IMR-90 (cell line): ENCODE data around the gene RPA3. TPM values are rescaled to one million over a fixed set of nuclear protein-coding genes. Genes with fewer than 3 reads are reported as not detected.

ENCODE experiments used
- ATAC-seq: fragments of 200-7000 bp; cut with Tn5 transposase; 2 replicates; pipeline ENCODE4 v1.9.1; 2020; ENCODE audit warnings: low read depth, mild to moderate bottlenecking, moderate library complexity
- BruUV-seq: library from RNA; stranded (reverse); fragments of 400-500 nt; replicated peaks from 2 replicates; lab custom pipeline; 2021; lab: Mats Ljungman, UMichigan
- CTCF ChIA-PET: fragments of 300-600 bp; formaldehyde crosslinking; extraction: SDS; loops from one replicate; lab custom pipeline; 2021; ENCODE audit warnings: antibody characterized with exemption; lab: Yijun Ruan, JAX
- POLR2A ChIA-PET: fragments of 300-600 bp; sonication (Branson Sonifier 250); formaldehyde crosslinking; loops from one replicate; lab custom pipeline; 2022; ENCODE audit warnings: antibody characterized with exemption; ENCODE audit not compliant: unreplicated experiment; lab: Charles Lee
- DNase-seq: peaks from one replicate; pipeline ENCODE4 v3.0.0; 2013
- H2AFZ ChIP-seq: replicated peaks from 2 replicates; pipeline ENCODE3; 2013; ENCODE audit warnings: low read length, mild to moderate bottlenecking; ENCODE audit not compliant: poor library complexity
- H2AK5ac ChIP-seq: 2 replicates; pipeline ENCODE4 v1.6.1; 2013; ENCODE audit warnings: low read depth, low read length, inconsistent platforms
- H2AK9ac ChIP-seq: replicated peaks from 2 replicates; pipeline ENCODE3; 2013; ENCODE audit warnings: mild to moderate bottlenecking, low read depth, low read length, moderate library complexity; ENCODE audit not compliant: poor library complexity
- H2BK120ac ChIP-seq: 2 replicates; pipeline ENCODE4 v1.6.1; 2013; ENCODE audit warnings: low read depth, low read length, inconsistent platforms
- H2BK15ac ChIP-seq: 3 replicates; pipeline ENCODE4 v1.6.1; 2013; ENCODE audit warnings: low read depth, low read length, inconsistent platforms
- H2BK20ac ChIP-seq: 2 replicates; pipeline ENCODE4 v1.6.1; 2013; ENCODE audit warnings: low read depth, mild to moderate bottlenecking, inconsistent platforms, low read length, moderate library complexity
- H2BK5ac ChIP-seq: 2 replicates; pipeline ENCODE4 v1.6.1; 2013; ENCODE audit warnings: mild to moderate bottlenecking, low read depth, low read length, inconsistent platforms; ENCODE audit not compliant: poor library complexity, severe bottlenecking
- H3K14ac ChIP-seq: replicated peaks from 2 replicates; pipeline ENCODE4 v1.6.1; 2013; ENCODE audit warnings: low read depth, low read length, inconsistent platforms
- H3K18ac ChIP-seq: 2 replicates; pipeline ENCODE4 v1.6.1; 2013; ENCODE audit warnings: low read depth, low read length, control low read depth
- H3K23ac ChIP-seq: 2 replicates; pipeline ENCODE4 v1.6.1; 2013; ENCODE audit warnings: low read depth, low read length, inconsistent platforms
- H3K27ac ChIP-seq: 2 replicates; pipeline ENCODE4 v1.5.1; 2013; ENCODE audit warnings: mild to moderate bottlenecking, control low read depth, low read length; ENCODE audit not compliant: insufficient read depth
- H3K27me3 ChIP-seq: 2 replicates; pipeline ENCODE4 v1.6.1; 2013; ENCODE audit warnings: low read length; ENCODE audit not compliant: control insufficient read depth, insufficient read depth
- H3K36me3 ChIP-seq: 2 replicates; pipeline ENCODE4 v1.6.1; 2013; ENCODE audit warnings: low read length, mixed read lengths; ENCODE audit not compliant: control insufficient read depth, insufficient read depth
- H3K4ac ChIP-seq: 2 replicates; pipeline ENCODE4 v1.6.1; 2013; ENCODE audit warnings: low read depth, low read length, inconsistent platforms
- H3K4me1 ChIP-seq: 2 replicates; pipeline ENCODE4 v1.6.1; 2013; ENCODE audit warnings: low read length, mixed read lengths; ENCODE audit not compliant: control insufficient read depth, insufficient read depth
- H3K4me2 ChIP-seq: 2 replicates; pipeline ENCODE4 v1.6.1; 2013; ENCODE audit warnings: low read depth, mild to moderate bottlenecking, control low read depth, low read length, moderate library complexity
- H3K4me3 ChIP-seq: 2 replicates; pipeline ENCODE4 v1.5.1; 2013; ENCODE audit warnings: low read depth, mild to moderate bottlenecking, control low read depth, low read length, moderate library complexity; ENCODE audit not compliant: insufficient read depth
- H3K56ac ChIP-seq: 2 replicates; pipeline ENCODE4 v1.6.1; 2013; ENCODE audit warnings: low read length, inconsistent platforms; ENCODE audit not compliant: insufficient read depth; ENCODE audit errors: extremely low read depth
- H3K79me1 ChIP-seq, 2 experiments: 2 replicates each; pipeline ENCODE4 v1.6.1; 2013; ENCODE audit warnings: low read length in 2 of 2, inconsistent platforms in 1 of 2, low read depth in 1 of 2
- H3K9ac ChIP-seq: 2 replicates; pipeline ENCODE4 v1.6.1; 2013; ENCODE audit warnings: low read depth, low read length, control low read depth
- H3K9me1 ChIP-seq: 2 replicates; pipeline ENCODE4 v1.6.1; 2013; ENCODE audit warnings: low read length, inconsistent platforms; ENCODE audit not compliant: insufficient read depth
- H3K9me3 ChIP-seq: 2 replicates; pipeline ENCODE4 v1.6.1; 2013; ENCODE audit warnings: low read length; ENCODE audit not compliant: control insufficient read depth, insufficient read depth
- H4K20me1 ChIP-seq: 2 replicates; pipeline ENCODE4 v1.6.1; 2013; ENCODE audit warnings: low read length, inconsistent platforms; ENCODE audit not compliant: insufficient read depth
- H4K5ac ChIP-seq: 2 replicates; pipeline ENCODE4 v1.6.1; 2013; ENCODE audit warnings: mild to moderate bottlenecking, low read depth, low read length, control low read depth
- H4K8ac ChIP-seq, 2 experiments: 2 replicates each; pipeline ENCODE4 v1.6.1; 2013; ENCODE audit warnings: low read depth in 2 of 2, low read length in 2 of 2, control low read depth in 1 of 2, inconsistent platforms in 1 of 2
- H4K91ac ChIP-seq: 2 replicates; pipeline ENCODE4 v1.6.1; 2013; ENCODE audit warnings: low read depth, low read length, inconsistent platforms; ENCODE audit not compliant: insufficient read depth
- BHLHE40 ChIP-seq: fragments of 150-350 bp; IDR thresholded peaks from 2 replicates; pipeline ENCODE4 v1.6.1; 2016; ENCODE audit warnings: mild to moderate bottlenecking, low read depth, low read length
- CEBPB ChIP-seq: IDR thresholded peaks from 2 replicates; pipeline ENCODE4 v1.6.1; 2012; ENCODE audit warnings: low read depth, low read length, improper control_type of control experiment
- CHD1 ChIP-seq: IDR thresholded peaks from 2 replicates; pipeline ENCODE4 v1.6.1; 2012; ENCODE audit warnings: low read depth, low read length, improper control_type of control experiment
- MAFK ChIP-seq: IDR thresholded peaks from 2 replicates; pipeline ENCODE4 v1.6.1; 2012; ENCODE audit warnings: low read depth, low read length, improper control_type of control experiment
- MAZ ChIP-seq: IDR thresholded peaks from 2 replicates; pipeline ENCODE4 v1.6.1; 2012; ENCODE audit warnings: low read depth, mild to moderate bottlenecking, low read length, improper control_type of control experiment, moderate library complexity, borderline replicate concordance
- MXI1 ChIP-seq: IDR thresholded peaks from 2 replicates; pipeline ENCODE4 v1.6.1; 2012; ENCODE audit warnings: low read depth, mild to moderate bottlenecking, low read length, moderate library complexity, borderline replicate concordance
- NFE2L2 ChIP-seq: fragments of 150-350 bp; IDR thresholded peaks from 2 replicates; pipeline ENCODE4 v1.6.1; 2016; ENCODE audit warnings: low read depth, mild to moderate bottlenecking, low read length
- RCOR1 ChIP-seq: IDR thresholded peaks from 2 replicates; pipeline ENCODE4 v1.6.1; 2012; ENCODE audit warnings: mild to moderate bottlenecking, low read length, improper control_type of control experiment; ENCODE audit not compliant: insufficient replicate concordance
- SMC3 ChIP-seq: fragments of 150-350 bp; IDR thresholded peaks from 2 replicates; pipeline ENCODE4 v1.6.1; 2016; ENCODE audit warnings: low read depth, mild to moderate bottlenecking, antibody characterized with exemption, low read length, moderate library complexity
- USF2 ChIP-seq: fragments of 150-350 bp; IDR thresholded peaks from 2 replicates; pipeline ENCODE4 v1.6.1; 2017; ENCODE audit warnings: mild to moderate bottlenecking, antibody characterized with exemption, low read length, low read depth
- WGBS, 2 experiments: methylation state at CpG; one replicate each; pipeline versions ENCODE4 v1.1.5 to v1.1.7; 2013; ENCODE audit warnings: missing lambda C conversion rate in 2 of 2; ENCODE audit not compliant: insufficient read length in 1 of 2; ENCODE audit errors: extremely low coverage in 2 of 2; 5-methylcytosine and 5-hydroxymethylcytosine counted together
- dilution Hi-C: fragments of 300-500 bp; cut with HindIII; formaldehyde crosslinking; loops from one replicate; pipeline ENCODE4 v1.14.3; 2018; ENCODE audit warnings: low sequenced_read_pairs; ENCODE audit not compliant: unreplicated experiment
- in situ Hi-C: fragments of 300-500 bp; cut with MboI; formaldehyde crosslinking; loops from 3 replicates; pipeline ENCODE4 v1.14.3; 2019; ENCODE audit warnings: low sequenced_read_pairs, inconsistent platforms, mixed read lengths
- intact Hi-C: fragments of 100-400 bp; cut with micrococcal nuclease; formaldehyde crosslinking; loops from 2 replicates; pipeline ENCODE4 v1.10.0; 2022
- polyA plus RNA-seq, 3 experiments: library from polyadenylated mRNA; depleted of rRNA; stranded (reverse); fragments of >200 nt; gene quantifications; 2 replicates each; pipeline ENCODE4 v1.2.3, GENCODE V29; 2012; ENCODE audit warnings: low replicate concordance in 1 of 3
- total RNA-seq: library from RNA; depleted of rRNA; stranded (reverse); fragments of >200 nt; gene quantifications from 2 replicates; pipeline ENCODE4 v1.2.3, GENCODE V29; 2012
- TF ChIP-seq, protein P1 (sequence below): fragments of 150-350 bp; IDR thresholded peaks from 2 replicates; pipeline ENCODE4 v1.6.1; 2016; ENCODE audit warnings: low read depth, mild to moderate bottlenecking, low read length, moderate library complexity, borderline replicate concordance

RPA3 gene
- total and polyA plus RNA-seq, 2 of the 4 experiments (the other 2 are of a cell fraction) = 12.7 to 21.1 TPM

DNA sequence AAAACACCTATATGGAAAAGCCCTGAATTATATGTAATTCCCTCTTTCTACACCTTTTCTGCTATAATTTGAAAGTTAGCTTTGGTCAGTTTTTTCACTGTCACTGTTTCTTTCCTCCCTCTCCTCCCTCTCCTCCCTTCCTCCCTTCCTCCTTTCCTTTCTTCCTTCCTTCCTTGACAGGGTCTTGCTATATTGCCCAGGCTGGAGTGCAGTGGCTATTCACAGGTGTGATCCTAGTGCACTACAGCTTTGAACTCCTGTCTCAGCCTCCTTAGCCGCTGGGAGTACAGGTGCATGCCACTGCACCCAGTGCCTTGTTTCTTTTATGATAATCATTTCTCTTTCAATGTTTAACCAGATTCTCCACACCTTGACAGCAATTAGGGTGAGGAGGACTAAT, 100.0 kb downstream of the RPA3 start:
- no peaks in the 10 kb centered on the region for H3K9me1 ChIP-seq
- TF ChIP-seq, protein P1, sequence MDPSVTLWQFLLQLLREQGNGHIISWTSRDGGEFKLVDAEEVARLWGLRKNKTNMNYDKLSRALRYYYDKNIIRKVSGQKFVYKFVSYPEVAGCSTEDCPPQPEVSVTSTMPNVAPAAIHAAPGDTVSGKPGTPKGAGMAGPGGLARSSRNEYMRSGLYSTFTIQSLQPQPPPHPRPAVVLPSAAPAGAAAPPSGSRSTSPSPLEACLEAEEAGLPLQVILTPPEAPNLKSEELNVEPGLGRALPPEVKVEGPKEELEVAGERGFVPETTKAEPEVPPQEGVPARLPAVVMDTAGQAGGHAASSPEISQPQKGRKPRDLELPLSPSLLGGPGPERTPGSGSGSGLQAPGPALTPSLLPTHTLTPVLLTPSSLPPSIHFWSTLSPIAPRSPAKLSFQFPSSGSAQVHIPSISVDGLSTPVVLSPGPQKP = no peak
- no peak for TF ChIP-seq MAZ
- no peak for TF ChIP-seq BHLHE40
- no peak for TF ChIP-seq CEBPB
- TF ChIP-seq MXI1 = no peak
- TF ChIP-seq MAFK = no peak
- no peak for TF ChIP-seq CHD1
- TF ChIP-seq NFE2L2 = no peak
- no peak for TF ChIP-seq RCOR1
- no peak for TF ChIP-seq USF2
- no peak for TF ChIP-seq SMC3
- no peak for ATAC-seq
- no peak overlapping the region for H3K23ac ChIP-seq
- no peaks in the 10 kb centered on the region for H3K4me1 ChIP-seq
- CTCF ChIA-PET = no interaction called here
- no peaks in the 10 kb centered on the region for H3K27me3 ChIP-seq
- H4K5ac ChIP-seq = no peak overlapping the region
- no peak overlapping the region for H3K4me3 ChIP-seq
- 80% methylated on average over 1 of the region's 1 CpG; no CpG with 5 or more reads in 1 of the 2 experiments for WGBS, 2 experiments
- dilution Hi-C loops (no loop called here), intact Hi-C loops (no loop called here), in situ Hi-C loops (no loop called here)
- H4K20me1 ChIP-seq = no peaks in the 10 kb centered on the region
- H3K9me3 ChIP-seq = no peaks in the 10 kb centered on the region
- H4K8ac ChIP-seq = no peak overlapping the region
- no peak overlapping the region for H3K27ac ChIP-seq
- H2BK120ac ChIP-seq = no peak overlapping the region
- H2BK5ac ChIP-seq = no peak overlapping the region
- H2AK9ac ChIP-seq = no peak overlapping the region
- no peak overlapping the region for H2BK20ac ChIP-seq
- no peak overlapping the region for H3K4ac ChIP-seq
- no peak for DNase-seq
- H2BK15ac ChIP-seq = no peak overlapping the region
- H3K9ac ChIP-seq = no peak overlapping the region
- H3K14ac ChIP-seq = no peak overlapping the region
- no peak overlapping the region for H4K91ac ChIP-seq
- POLR2A ChIA-PET = no interaction called here
- H2AK5ac ChIP-seq = no peak overlapping the region
- BruUV-seq = no TSS peak
- H3K79me1 ChIP-seq = no peaks in the 10 kb centered on the region
- H3K4me2 ChIP-seq = no peak overlapping the region
- H3K56ac ChIP-seq = no peak overlapping the region
- H2AFZ ChIP-seq = no peak overlapping the region
- H3K36me3 ChIP-seq = no peaks in the 10 kb centered on the region
- H3K18ac ChIP-seq = no peak overlapping the region
